ENCODE measurements around the gene FOXR1. TPM values are rescaled to one million over a fixed set of nuclear protein-coding genes. Genes with fewer than 3 reads are reported as not detected.
A peak's percentile ranks its signal among the peaks of the same experiment; 100 is the strongest.

FOXR1 gene
- total and polyA plus RNA-seq, 10 donors, result not detected

- DNase-seq, result no peak
- intact Hi-C loops (cut with DNase I; ENCODE audit: low total_unique reads), result no loop called here
- TF ChIP-seq CTCF (IDR thresholded peaks at IDR 0.05 in 8 of 11, conservative IDR thresholded peaks at IDR 0.05 in 3 of 11), result no peak
- no peak for TF ChIP-seq POLR2A (IDR thresholded peaks at IDR 0.05)
- no peak for TF ChIP-seq POLR2AphosphoS5 (IDR thresholded peaks at IDR 0.05)
- Histone ChIP-seq H3K27me3 (replicated peaks in 1 of 7) (no peaks in the 10 kb centered on the region), H3K4me3 (no peak overlapping the region), H3K9me3 (no peaks in the 10 kb centered on the region), H3K4me1 (peaks cover 17 to 53% (median 35%) of the 10 kb centered on the region in 6 donors), H3K27ac (no peak overlapping the region), H3K36me3 (peaks cover 0 to 70% (median 41%) of the 10 kb centered on the region in 6 donors)
- 54 to 76% (median 69%) methylated on average over 1 of the region's 1 CpG for WGBS, 5 donors
These were observed 29.3 kb downstream of the FOXR1 start for GRCh38 chr11:119000906-119001305.

GRCh38 chr11:119006656-119007055, 35.1 kb downstream of the FOXR1 start:
- intact Hi-C loops (cut with DNase I; ENCODE audit: low total_unique reads), result no loop called here
- peak; percentile 0 for DNase-seq
- TF ChIP-seq POLR2AphosphoS5 (IDR thresholded peaks at IDR 0.05), result no peak
- TF ChIP-seq POLR2A (IDR thresholded peaks at IDR 0.05), result no peak
- no peak for TF ChIP-seq CTCF (IDR thresholded peaks at IDR 0.05 in 8 of 11, conservative IDR thresholded peaks at IDR 0.05 in 3 of 11)
- H3K27me3 ChIP-seq (replicated peaks in 1 of 7), result no peaks in the 10 kb centered on the region
- no peaks in the 10 kb centered on the region for H3K9me3 ChIP-seq
- peaks cover 0 to 100% (median 63%) of the 10 kb centered on the region in 6 donors for H3K36me3 ChIP-seq
- H3K4me3 ChIP-seq, result no peak overlapping the region
- no peak overlapping the region for H3K27ac ChIP-seq
- WGBS, 5 donors, result 79 to 86% (median 82%) methylated on average over 4 of the region's 4 CpGs
- no peaks in the 10 kb centered on the region for H3K4me1 ChIP-seq

GRCh38 chr11:119011476-119012053, 40.0 kb downstream of the FOXR1 start:
- peaks cover 0 to 100% (median 82%) of the 10 kb centered on the region in 6 donors for H3K36me3 ChIP-seq
- intact Hi-C loops (cut with DNase I; ENCODE audit: low total_unique reads), result no loop called here
- peak; percentile 59 for DNase-seq
- no peaks in the 10 kb centered on the region for H3K27me3 ChIP-seq (replicated peaks in 1 of 7)
- H3K4me1 ChIP-seq, result peaks cover 12 to 24% (median 16%) of the 10 kb centered on the region in 6 donors
- H3K27ac ChIP-seq, result no peak overlapping the region
- TF ChIP-seq POLR2A (IDR thresholded peaks at IDR 0.05) (no peak), CTCF (IDR thresholded peaks at IDR 0.05 in 8 of 11, conservative IDR thresholded peaks at IDR 0.05 in 3 of 11) (no peak), POLR2AphosphoS5 (IDR thresholded peaks at IDR 0.05) (no peak)
- 90 to 96% (median 92%) methylated on average over 5 to 6 of the region's 6 CpGs for WGBS, 5 donors
- H3K4me3 ChIP-seq, result no peak overlapping the region
- no peaks in the 10 kb centered on the region for H3K9me3 ChIP-seq

GRCh38 chr11:119012629-119013170, 41.1 kb downstream of the FOXR1 start:
- no peak for DNase-seq
- H3K27ac ChIP-seq, result peak overlapping the region in 1 of 8 donors; percentile 3
- peaks cover 0 to 95% (median 72%) of the 10 kb centered on the region in 6 donors for H3K36me3 ChIP-seq
- WGBS, 5 donors, result 78 to 90% (median 86%) methylated on average over 3 of the region's 3 CpGs
- no peaks in the 10 kb centered on the region for H3K27me3 ChIP-seq (replicated peaks in 1 of 7)
- no peak for TF ChIP-seq POLR2A (IDR thresholded peaks at IDR 0.05)
- no peak for TF ChIP-seq CTCF (IDR thresholded peaks at IDR 0.05 in 8 of 11, conservative IDR thresholded peaks at IDR 0.05 in 3 of 11)
- no peak for TF ChIP-seq POLR2AphosphoS5 (IDR thresholded peaks at IDR 0.05)
- no peaks in the 10 kb centered on the region for H3K9me3 ChIP-seq
- intact Hi-C loops (cut with DNase I; ENCODE audit: low total_unique reads), result no loop called here
- no peak overlapping the region for H3K4me3 ChIP-seq
- peaks cover 21 to 35% (median 28%) of the 10 kb centered on the region in 6 donors for H3K4me1 ChIP-seq
